ENCODE results near the gene RBM44.

DNA sequence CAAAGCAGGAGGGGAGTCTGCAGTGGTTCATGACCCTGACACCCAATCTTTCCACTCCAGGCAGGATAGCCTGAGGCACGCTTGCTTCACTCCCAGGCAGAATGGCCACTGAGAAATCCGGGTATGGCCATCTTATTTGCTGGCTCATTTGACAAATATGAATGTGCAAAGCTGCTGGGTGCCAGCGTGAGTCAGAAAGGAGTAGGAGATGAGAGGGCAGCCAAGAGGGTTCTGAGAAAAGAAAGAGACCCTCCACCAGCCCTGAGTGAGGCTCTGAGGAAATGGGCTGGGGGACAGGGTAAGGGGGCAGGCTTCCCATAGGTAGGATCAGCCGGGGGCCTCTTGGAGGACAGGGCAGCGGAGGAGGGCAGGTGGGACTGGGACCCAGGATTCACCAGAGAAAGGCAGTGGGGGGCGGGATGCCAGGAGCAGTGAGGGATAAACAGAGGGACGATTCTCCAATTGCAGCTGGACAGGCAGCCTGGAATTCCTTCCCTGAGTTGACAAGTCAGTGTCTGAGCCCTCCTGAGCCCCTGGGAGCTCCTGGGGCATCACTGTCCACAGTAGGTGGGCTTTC, 76.1 kb downstream of the RBM44 start:
- TF ChIP-seq CTCF (conservative IDR thresholded peaks at IDR 0.05 in 1 of 2, IDR thresholded peaks at IDR 0.05 in 1 of 2; ENCODE audit: low read depth in 1 of 2, low read length in 2 of 2) (no peak), EZH2 (IDR thresholded peaks at IDR 0.05; ENCODE audit: low read length, missing control alignments) (no peak)

All from fibroblast of lung (primary cell).